RCC 7860 (cell line): ENCODE measurements around the gene FMN1.
A peak's percentile ranks its signal among the peaks of the same experiment; 100 is the strongest.

Source experiments
- DNase-seq: peaks from one replicate; pipeline ENCODE4 v3.0.0-alpha.2; 2015; ENCODE audit warnings: low spot score
- FAIRE-seq: peaks from 2 replicates; lab custom pipeline; 2012; peaks lifted over from hg19 to GRCh38; lab: Jason Lieb, UNC

Gene FMN1

GRCh38 chr15:33125894-33126537 is 68.5 kb downstream of the FMN1 start:
- DNase-seq: no peak
- no peak for FAIRE-seq

GRCh38 chr15:33124811-33125210 is 69.7 kb downstream of the FMN1 start:
- FAIRE-seq: no peak
- DNase-seq: no peak

GRCh38 chr15:33124279-33124678 is 70.2 kb downstream of the FMN1 start:
- no peak for DNase-seq
- FAIRE-seq: no peak

- no peak for FAIRE-seq
- DNase-seq: no peak
These were observed 74.6 kb downstream of the FMN1 start for GRCh38 chr15:33119865-33120264.

GRCh38 chr15:33119273-33119672 is 75.2 kb downstream of the FMN1 start:
- DNase-seq (no peak), FAIRE-seq (no peak)

- FAIRE-seq: no peak
- DNase-seq: no peak
These were observed 78.3 kb downstream of the FMN1 start for GRCh38 chr15:33116198-33116597.

- DNase-seq: no peak
- FAIRE-seq: no peak
These were observed 79.2 kb downstream of the FMN1 start for GRCh38 chr15:33115191-33115861.

- FAIRE-seq (no peak), DNase-seq (no peak)
These were observed 80.2 kb downstream of the FMN1 start for GRCh38 chr15:33114374-33114717.

- FAIRE-seq: no peak
These were observed 80.7 kb downstream of the FMN1 start for GRCh38 chr15:33113666-33114373.

GRCh38 chr15:33112541-33113105 is 81.9 kb downstream of the FMN1 start:
- FAIRE-seq (no peak), DNase-seq (no peak)

More at GRCh38 chr15:33113666-33114373, 80.7 kb downstream of the FMN1 start:
- no peak for DNase-seq

GRCh38 chr15:33111041-33111451 is 83.5 kb downstream of the FMN1 start:
- DNase-seq: no peak
- peak; percentile 59 for FAIRE-seq

- no peak for FAIRE-seq
- no peak for DNase-seq
These were observed 85.2 kb downstream of the FMN1 start for GRCh38 chr15:33109345-33109744.

GRCh38 chr15:33108518-33108917 is 86.0 kb downstream of the FMN1 start:
- no peak for FAIRE-seq
- DNase-seq: no peak

- FAIRE-seq (no peak), DNase-seq (no peak)
These were observed 86.6 kb downstream of the FMN1 start for GRCh38 chr15:33107950-33108349.

- FAIRE-seq (peak; percentile 81), DNase-seq (peak; percentile 63)
These were observed 90.3 kb downstream of the FMN1 start for GRCh38 chr15:33104212-33104611.

- FAIRE-seq: no peak
These were observed 93.5 kb downstream of the FMN1 start for GRCh38 chr15:33101036-33101435.

GRCh38 chr15:33100314-33100713 is 94.2 kb downstream of the FMN1 start:
- DNase-seq: no peak
- FAIRE-seq: no peak

More at GRCh38 chr15:33101036-33101435, 93.5 kb downstream of the FMN1 start:
- no peak for DNase-seq

- DNase-seq (no peak), FAIRE-seq (no peak)
These were observed 94.8 kb downstream of the FMN1 start for GRCh38 chr15:33099739-33100138.

- DNase-seq: no peak
- no peak for FAIRE-seq
These were observed 95.3 kb downstream of the FMN1 start for GRCh38 chr15:33099213-33099612.

GRCh38 chr15:33098094-33099058 is 96.1 kb downstream of the FMN1 start:
- DNase-seq: peak; percentile 81
- FAIRE-seq: peak; percentile 90

- FAIRE-seq (no peak), DNase-seq (no peak)
These were observed 98.4 kb downstream of the FMN1 start for GRCh38 chr15:33096134-33096533.
